Loucy (cell line): ENCODE measurements around the gene STXBP5.

ENCODE experiments used
- H2AFZ ChIP-seq: fragments of 200-600 bp; sonication (generic); 2 replicates; pipeline ENCODE4 v1.6.0; 2016; ENCODE audit warnings: antibody characterized with exemption, mild to moderate bottlenecking, low read length, moderate library complexity
- H3F3A ChIP-seq: fragments of 200-600 bp; 2 replicates; pipeline ENCODE4 v1.6.0; 2016; ENCODE audit warnings: antibody characterized with exemption, low read depth, mild to moderate bottlenecking
- H3K27me3 ChIP-seq: fragments of 200-600 bp; sonication (generic); 2 replicates; pipeline ENCODE4 v1.6.1; 2014; ENCODE audit warnings: low read length, mild to moderate bottlenecking; ENCODE audit not compliant: insufficient read depth, poor library complexity, severe bottlenecking
- H3K36me3 ChIP-seq: fragments of 200-600 bp; sonication (generic); 2 replicates; pipeline ENCODE4 v1.6.1; 2016; ENCODE audit warnings: low read length; ENCODE audit not compliant: insufficient read depth
- H3K4me1 ChIP-seq: fragments of 200-600 bp; sonication (generic); 2 replicates; pipeline ENCODE4 v1.5.1; 2014; ENCODE audit warnings: low read length, mild to moderate bottlenecking; ENCODE audit not compliant: insufficient read depth, poor library complexity, severe bottlenecking
- H3K4me2 ChIP-seq: fragments of 200-600 bp; sonication (generic); 2 replicates; pipeline ENCODE4 v1.6.0; 2014; ENCODE audit warnings: antibody characterized with exemption, low read length, low read depth, mild to moderate bottlenecking; ENCODE audit not compliant: poor library complexity, severe bottlenecking
- H3K4me3 ChIP-seq: fragments of 200-600 bp; sonication (generic); 2 replicates; pipeline ENCODE4 v1.5.1; 2014; ENCODE audit warnings: low read length, mild to moderate bottlenecking, mixed read lengths; ENCODE audit not compliant: poor library complexity, severe bottlenecking
- H3K79me2 ChIP-seq: fragments of 200-600 bp; sonication (generic); 2 replicates; pipeline ENCODE4 v1.6.1; 2014; ENCODE audit warnings: low read length; ENCODE audit not compliant: insufficient read depth
- H3K9ac ChIP-seq: fragments of 200-600 bp; sonication (generic); 2 replicates; pipeline ENCODE4 v1.6.0; 2014; ENCODE audit warnings: mild to moderate bottlenecking, low read depth, low read length, moderate library complexity; ENCODE audit not compliant: poor library complexity, severe bottlenecking
- H3K9me2 ChIP-seq: fragments of 200-600 bp; sonication (generic); replicated peaks from 2 replicates; pipeline ENCODE4 v1.6.1; 2016; ENCODE audit warnings: low read depth, low read length, mixed read lengths
- H3K9me3 ChIP-seq: fragments of 200-600 bp; sonication (generic); 2 replicates; pipeline ENCODE4 v1.6.1; 2014; ENCODE audit warnings: mild to moderate bottlenecking, antibody characterized with exemption, low read length, low read depth; ENCODE audit not compliant: insufficient read depth
- H4K20me1 ChIP-seq: fragments of 200-600 bp; sonication (generic); 2 replicates; pipeline ENCODE4 v1.6.0; 2014; ENCODE audit warnings: antibody characterized with exemption, low read length, mild to moderate bottlenecking; ENCODE audit not compliant: insufficient read depth, poor library complexity, severe bottlenecking
- EZH2phosphoT487 ChIP-seq: fragments of 200-600 bp; IDR thresholded peaks from 2 replicates; pipeline ENCODE4 v1.6.1; 2018; ENCODE audit warnings: antibody characterized with exemption, mild to moderate bottlenecking, moderate library complexity, borderline replicate concordance
- TF ChIP-seq, protein P1 (sequence below): fragments of 200-600 bp; sonication (generic); conservative IDR thresholded peaks from 2 replicates; pipeline ENCODE4 v1.5.1; 2014; ENCODE audit warnings: mild to moderate bottlenecking, antibody characterized with exemption, low read length

Gene STXBP5

DNA sequence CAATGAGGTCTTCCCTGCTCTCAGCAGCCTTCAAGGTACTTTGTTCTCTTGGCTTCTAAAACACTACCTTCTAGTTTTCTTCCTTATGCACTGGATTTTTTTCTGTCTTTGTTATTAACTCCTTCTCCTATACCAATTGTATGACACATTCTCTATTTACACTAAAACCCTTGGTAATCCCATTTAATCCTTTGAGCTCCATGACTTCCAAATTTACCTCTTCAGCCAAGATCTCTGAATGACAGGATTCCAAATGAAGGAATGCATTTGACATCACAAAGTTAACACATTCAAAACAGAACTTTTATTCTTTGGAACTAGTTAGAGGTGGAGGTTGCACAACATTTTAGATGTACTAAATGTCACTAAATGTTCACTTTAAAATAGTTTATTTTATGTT, 217.7 kb downstream of the STXBP5 start:
- H4K20me1 ChIP-seq = no peaks in the 10 kb centered on the region
- no peaks in the 10 kb centered on the region; the same call in 1 of the 2 replicates for H3K9me3 ChIP-seq
- no peak overlapping the region for H3K4me2 ChIP-seq
- peaks cover 5% of the 10 kb centered on the region for H3K4me1 ChIP-seq
- H3K79me2 ChIP-seq = no peaks in the 10 kb centered on the region
- H3K9me2 ChIP-seq = no peaks in the 10 kb centered on the region
- no peak overlapping the region for H3K4me3 ChIP-seq
- peaks cover 6% of the 10 kb centered on the region for H3K27me3 ChIP-seq
- no peak overlapping the region for H3K9ac ChIP-seq
- no peaks in the 10 kb centered on the region for H3F3A ChIP-seq
- H2AFZ ChIP-seq = no peak overlapping the region
- TF ChIP-seq, protein P1, sequence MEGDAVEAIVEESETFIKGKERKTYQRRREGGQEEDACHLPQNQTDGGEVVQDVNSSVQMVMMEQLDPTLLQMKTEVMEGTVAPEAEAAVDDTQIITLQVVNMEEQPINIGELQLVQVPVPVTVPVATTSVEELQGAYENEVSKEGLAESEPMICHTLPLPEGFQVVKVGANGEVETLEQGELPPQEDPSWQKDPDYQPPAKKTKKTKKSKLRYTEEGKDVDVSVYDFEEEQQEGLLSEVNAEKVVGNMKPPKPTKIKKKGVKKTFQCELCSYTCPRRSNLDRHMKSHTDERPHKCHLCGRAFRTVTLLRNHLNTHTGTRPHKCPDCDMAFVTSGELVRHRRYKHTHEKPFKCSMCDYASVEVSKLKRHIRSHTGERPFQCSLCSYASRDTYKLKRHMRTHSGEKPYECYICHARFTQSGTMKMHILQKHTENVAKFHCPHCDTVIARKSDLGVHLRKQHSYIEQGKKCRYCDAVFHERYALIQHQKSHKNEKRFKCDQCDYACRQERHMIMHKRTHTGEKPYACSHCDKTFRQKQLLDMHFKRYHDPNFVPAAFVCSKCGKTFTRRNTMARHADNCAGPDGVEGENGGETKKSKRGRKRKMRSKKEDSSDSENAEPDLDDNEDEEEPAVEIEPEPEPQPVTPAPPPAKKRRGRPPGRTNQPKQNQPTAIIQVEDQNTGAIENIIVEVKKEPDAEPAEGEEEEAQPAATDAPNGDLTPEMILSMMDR = no peak
- TF ChIP-seq EZH2phosphoT487 = no peak
- no peaks in the 10 kb centered on the region for H3K36me3 ChIP-seq

DNA sequence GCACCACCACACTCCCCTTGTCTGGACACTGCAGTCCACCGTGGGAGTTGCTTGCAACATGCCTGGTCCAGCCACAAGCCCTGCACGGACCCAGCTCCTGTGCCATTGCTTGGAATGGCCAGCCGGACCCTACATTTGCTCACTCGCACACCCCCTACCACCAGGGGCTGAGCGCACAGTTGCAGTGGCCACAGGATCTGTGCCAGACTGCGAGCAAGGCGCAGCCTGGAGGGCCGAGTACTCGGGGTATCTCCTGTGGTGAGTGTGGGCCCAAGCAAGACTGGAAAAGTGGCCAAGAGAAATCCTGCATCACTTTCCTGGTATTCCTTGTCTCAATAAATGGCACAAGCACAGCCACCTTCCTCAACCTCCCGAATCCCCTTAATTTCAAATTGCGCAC, 218.9 kb downstream of the STXBP5 start:
- no peak overlapping the region for H3K4me2 ChIP-seq
- H3K9me2 ChIP-seq = no peaks in the 10 kb centered on the region
- no peak overlapping the region for H3K4me3 ChIP-seq
- no peaks in the 10 kb centered on the region for H3F3A ChIP-seq
- peaks cover 6% of the 10 kb centered on the region for H3K27me3 ChIP-seq
- no peaks in the 10 kb centered on the region for H3K36me3 ChIP-seq
- H3K79me2 ChIP-seq = no peaks in the 10 kb centered on the region
- no peaks in the 10 kb centered on the region for H4K20me1 ChIP-seq
- H3K9me3 ChIP-seq = no peaks in the 10 kb centered on the region; the same call in 1 of the 2 replicates
- H3K4me1 ChIP-seq = peaks cover 5% of the 10 kb centered on the region
- H2AFZ ChIP-seq = no peak overlapping the region
- no peak for TF ChIP-seq EZH2phosphoT487
- H3K9ac ChIP-seq = no peak overlapping the region

DNA sequence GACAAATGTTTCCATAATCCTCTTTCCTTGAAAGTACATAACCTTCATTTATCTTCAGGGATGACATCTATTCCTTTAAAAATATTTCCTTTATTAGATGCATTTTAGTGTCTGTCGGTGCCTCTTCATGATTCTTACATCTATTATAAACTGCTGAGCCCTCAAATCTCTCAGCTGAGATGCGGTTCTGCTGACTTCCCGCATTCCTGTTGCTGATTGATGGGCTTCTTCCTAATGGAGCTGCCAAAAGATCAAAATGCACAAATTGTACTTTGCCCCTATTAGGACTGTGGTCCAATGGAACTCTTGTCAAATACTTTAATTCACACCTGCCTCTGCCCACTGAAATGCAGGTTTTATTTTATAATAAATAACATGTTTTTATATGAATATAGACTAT, 225.6 kb downstream of the STXBP5 start:
- Histone ChIP-seq H3K27me3 (no peaks in the 10 kb centered on the region), H3K9me3 (no peaks in the 10 kb centered on the region), H3K4me1 (no peaks in the 10 kb centered on the region), H3K36me3 (no peaks in the 10 kb centered on the region), H3K9me2 (no peaks in the 10 kb centered on the region), H3F3A (no peaks in the 10 kb centered on the region), H4K20me1 (no peaks in the 10 kb centered on the region), H2AFZ (no peak overlapping the region), H3K9ac (no peak overlapping the region), H3K4me2 (no peak overlapping the region), H3K4me3 (no peak overlapping the region), H3K79me2 (no peaks in the 10 kb centered on the region)
- TF ChIP-seq, protein P1 = no peak
- TF ChIP-seq EZH2phosphoT487 = no peak

DNA sequence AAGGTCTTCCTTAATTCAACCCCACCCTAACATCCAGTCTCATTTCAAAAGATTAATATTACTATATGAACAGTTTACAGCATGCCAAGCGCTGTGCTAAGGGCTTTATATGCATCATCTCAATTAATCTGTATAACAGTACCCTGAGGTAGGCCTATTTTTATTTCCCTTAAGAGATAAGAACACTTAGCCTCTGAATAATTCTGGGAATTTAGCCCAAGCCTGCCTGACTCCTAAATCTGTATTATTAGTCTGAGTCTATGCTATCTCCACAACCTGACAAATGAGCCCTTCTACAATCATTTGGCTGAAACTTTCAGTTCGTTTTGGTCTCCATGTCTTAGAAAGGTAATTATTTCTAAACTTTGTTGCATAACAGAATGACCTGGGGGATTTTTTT, 226.6 kb downstream of the STXBP5 start:
- no peak overlapping the region for H3K4me3 ChIP-seq
- no peak for TF ChIP-seq EZH2phosphoT487
- TF ChIP-seq, protein P1 = no peak
- H2AFZ ChIP-seq = no peak overlapping the region

More for the DNA sequence above, 226.6 kb downstream of the STXBP5 start:
- no peak overlapping the region for H3K9ac ChIP-seq
- no peaks in the 10 kb centered on the region for H3F3A ChIP-seq
- H3K4me1 ChIP-seq = no peaks in the 10 kb centered on the region
- H3K9me2 ChIP-seq = no peaks in the 10 kb centered on the region
- no peaks in the 10 kb centered on the region for H3K79me2 ChIP-seq
- H3K9me3 ChIP-seq = no peaks in the 10 kb centered on the region
- no peak overlapping the region for H3K4me2 ChIP-seq
- H3K27me3 ChIP-seq = no peaks in the 10 kb centered on the region
- H3K36me3 ChIP-seq = no peaks in the 10 kb centered on the region
- no peaks in the 10 kb centered on the region for H4K20me1 ChIP-seq
